H7 (cell line): ENCODE measurements around the gene RGCC. TPM values are rescaled to one million over a fixed set of nuclear protein-coding genes. Genes with fewer than 3 reads are reported as not detected.
"Not testable (repeated sequence)": the region's sequence is repeated elsewhere in the genome, so short reads cannot be mapped to it uniquely, and the experiment has no call there.

Source experiments
- DNase-seq: peaks from one replicate; pipeline ENCODE4 v3.0.0; 2012
- H3K27me3 ChIP-seq: 2 replicates; pipeline ENCODE4 v1.6.0; 2011; ENCODE audit warnings: mild to moderate bottlenecking, low read length; ENCODE audit not compliant: control insufficient read depth, insufficient read depth
- H3K36me3 ChIP-seq: replicated peaks from 2 replicates; pipeline ENCODE4 v1.5.1; 2011; ENCODE audit warnings: low read length; ENCODE audit not compliant: control insufficient read depth, insufficient read depth
- H3K4me3 ChIP-seq: 2 replicates; pipeline ENCODE4 v1.5.1; 2011; ENCODE audit warnings: low read depth, mild to moderate bottlenecking, control low read depth, low read length, moderate library complexity; ENCODE audit not compliant: insufficient read depth
- total RNA-seq: library from RNA; depleted of rRNA; stranded (reverse); fragments of >200 nt; shearing (Covaris generic); gene quantifications from 2 replicates; pipeline ENCODE4 v1.2.3, GENCODE V29; 2014

Gene RGCC
- total RNA-seq, 1 experiment from 2014 or later: 1.0 TPM

DNA sequence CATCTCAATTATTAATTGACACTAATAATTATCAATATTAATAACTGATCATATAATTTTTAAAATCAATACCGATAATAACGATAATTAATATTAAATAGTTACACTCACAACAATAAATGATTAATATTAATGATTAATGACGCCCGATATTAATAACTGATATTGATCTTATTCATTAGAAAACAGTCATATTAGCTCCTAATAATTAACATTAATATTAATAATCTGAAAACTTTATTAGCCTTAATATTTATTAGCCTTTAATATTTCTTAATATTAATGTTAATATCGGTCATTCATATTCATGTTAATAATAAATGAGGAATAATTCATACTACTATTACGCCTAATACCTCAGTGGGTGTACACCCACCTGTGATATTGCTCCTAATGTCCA is 32.7 kb upstream of the RGCC start:
- DNase-seq, H3K4me3 ChIP-seq, H3K36me3 ChIP-seq: not testable (repeated sequence)
- H3K27me3 ChIP-seq: peaks cover 12% of the 10 kb centered on the region; the same call in 1 of the 2 replicates

DNA sequence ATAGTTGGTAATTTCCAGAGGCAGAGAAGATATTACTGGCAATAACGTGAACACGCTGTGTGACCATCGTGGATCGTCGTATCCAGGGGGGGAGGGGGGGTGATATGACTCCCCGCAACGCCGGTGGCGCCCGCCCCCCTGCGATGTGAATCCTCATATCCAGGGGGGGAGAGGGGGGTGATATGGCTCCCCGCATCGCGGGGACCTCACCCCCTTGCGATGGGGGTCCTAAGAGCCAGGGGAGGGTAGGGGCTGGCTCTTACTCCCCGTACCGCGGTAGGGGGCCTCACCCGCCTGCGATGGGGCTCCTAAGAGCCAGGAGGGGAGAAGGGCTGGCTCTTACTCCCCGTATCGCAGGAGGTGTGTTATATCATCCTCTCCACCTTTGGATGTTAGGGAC is 31.3 kb upstream of the RGCC start:
- peak; percentile 22 for DNase-seq
- peaks cover 12% of the 10 kb centered on the region; the same call in 1 of the 2 replicates for H3K27me3 ChIP-seq
- no peaks in the 10 kb centered on the region for H3K36me3 ChIP-seq
- H3K4me3 ChIP-seq: no peak overlapping the region

DNA sequence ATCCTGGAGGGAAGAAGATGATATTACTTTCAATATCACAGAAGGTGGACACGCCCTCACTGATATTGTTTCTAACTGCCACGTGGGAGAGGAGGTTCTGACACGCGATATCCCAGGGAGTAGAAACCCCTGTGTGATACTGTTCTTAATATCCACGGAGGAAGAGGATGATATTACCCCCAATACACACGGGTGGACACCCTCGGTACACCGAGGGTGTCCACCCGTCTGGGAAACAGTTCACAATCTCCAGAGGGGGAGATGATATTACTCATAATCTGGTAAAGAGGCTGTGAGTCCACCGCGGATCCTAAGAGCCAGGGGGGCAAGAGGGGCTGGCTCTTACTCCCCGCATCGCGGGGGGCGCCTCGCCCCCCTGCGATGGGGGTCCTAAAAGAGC is 29.7 kb upstream of the RGCC start:
- Histone ChIP-seq H3K4me3 (no peak overlapping the region; the same call in 1 of the 2 replicates), H3K27me3 (peaks cover 12% of the 10 kb centered on the region; the same call in 1 of the 2 replicates), H3K36me3 (no peaks in the 10 kb centered on the region)
- DNase-seq: peak; percentile 22

DNA sequence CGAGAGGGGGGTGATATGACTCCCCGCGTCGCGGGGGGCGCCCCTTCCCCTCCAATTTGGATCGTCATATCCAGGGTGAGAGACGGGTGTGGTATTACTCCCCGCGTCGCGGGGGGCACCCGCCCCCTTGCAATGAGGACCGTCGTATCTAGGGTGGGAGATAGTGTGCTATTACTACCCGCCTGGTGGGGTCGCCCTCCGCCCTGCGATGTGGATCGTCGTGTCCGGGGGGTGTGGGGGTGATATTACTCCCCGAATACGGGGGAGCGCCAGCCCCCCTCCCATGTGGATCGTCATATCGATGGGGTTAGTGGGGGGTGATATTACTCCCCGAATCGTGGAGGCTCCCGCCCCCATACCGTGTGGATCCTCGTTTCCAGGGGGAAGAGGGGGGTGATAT is 29.2 kb upstream of the RGCC start:
- peak; percentile 78 for DNase-seq

DNA sequence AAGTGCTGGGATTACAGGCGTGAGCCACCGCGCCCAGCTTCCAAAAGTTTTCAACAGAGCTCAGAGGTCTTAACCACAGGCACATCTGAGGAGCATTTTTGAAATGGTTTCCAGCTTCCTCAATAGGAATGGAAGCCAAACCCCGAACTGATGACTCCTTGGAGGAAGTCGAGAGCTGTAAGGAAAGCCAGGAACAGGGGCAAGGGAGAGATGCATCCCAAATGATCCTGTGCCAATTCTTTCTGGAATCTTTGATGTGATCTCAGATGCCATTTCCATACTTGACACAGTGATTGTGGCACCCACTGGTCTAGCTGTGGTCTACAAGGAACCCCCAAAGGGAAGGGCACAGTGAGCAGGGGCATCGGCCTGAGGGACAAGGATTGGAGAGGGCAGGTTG is 23.3 kb upstream of the RGCC start:
- not testable (repeated sequence) for H3K27me3 ChIP-seq, DNase-seq, H3K4me3 ChIP-seq, H3K36me3 ChIP-seq

More for the DNA sequence above, 29.2 kb upstream of the RGCC start:
- Histone ChIP-seq H3K4me3 (peak overlapping the region; percentile 21), H3K36me3 (no peaks in the 10 kb centered on the region), H3K27me3 (peaks cover 12% of the 10 kb centered on the region; the same call in 1 of the 2 replicates)

DNA sequence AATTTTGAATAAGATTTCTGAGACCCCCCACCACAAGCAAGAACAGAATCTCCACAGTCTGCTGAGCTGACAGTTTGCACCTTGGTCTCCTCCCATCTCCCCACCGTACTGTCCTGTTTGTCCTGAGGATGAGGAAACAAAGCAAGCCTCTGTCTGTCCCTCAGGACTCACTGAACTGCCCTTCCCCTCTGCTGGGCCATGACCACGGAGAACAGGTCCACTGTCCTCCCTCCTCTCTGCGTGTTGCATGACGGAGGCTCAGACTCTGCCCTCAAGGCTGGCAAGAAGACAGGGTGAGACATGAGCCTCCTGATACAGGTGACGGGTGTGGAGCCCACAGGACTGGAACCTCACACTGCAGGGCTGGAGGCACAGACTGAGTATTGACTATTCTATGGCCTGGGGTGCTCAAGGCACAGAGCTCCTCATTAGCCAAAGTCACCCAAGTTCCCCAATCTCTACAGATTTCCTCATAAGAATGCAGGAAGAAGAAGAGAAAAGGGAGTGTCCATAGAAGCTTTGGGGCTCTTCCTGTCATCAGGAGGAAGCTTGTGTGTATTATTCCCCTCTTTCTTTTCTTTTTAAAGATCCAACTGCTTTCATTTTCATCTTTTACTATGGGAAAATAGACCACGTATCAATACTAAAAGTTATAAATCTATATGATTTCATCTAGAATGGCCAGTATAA is 22.4 kb upstream of the RGCC start:
- Histone ChIP-seq H3K27me3 (no peaks in the 10 kb centered on the region), H3K36me3 (no peaks in the 10 kb centered on the region), H3K4me3 (no peak overlapping the region)
- no peak for DNase-seq

DNA sequence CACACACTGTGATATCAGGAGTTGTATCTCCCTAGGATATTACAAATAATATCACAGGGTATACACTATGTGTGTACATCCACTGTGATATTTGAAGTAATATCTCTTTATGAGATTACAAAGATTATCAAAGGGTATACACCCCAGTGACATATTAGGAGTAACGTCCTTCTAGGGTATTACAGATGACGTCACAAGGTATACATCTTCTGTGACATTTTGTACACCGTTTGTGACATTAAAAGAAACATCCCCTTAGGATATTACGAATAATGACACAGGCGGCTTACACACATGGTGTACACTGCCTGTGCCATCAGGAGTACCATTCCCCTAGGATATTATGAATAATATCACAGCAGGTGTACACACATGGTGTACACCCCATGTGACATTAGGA is 13.4 kb upstream of the RGCC start:
- H3K4me3 ChIP-seq: no peak overlapping the region

DNA sequence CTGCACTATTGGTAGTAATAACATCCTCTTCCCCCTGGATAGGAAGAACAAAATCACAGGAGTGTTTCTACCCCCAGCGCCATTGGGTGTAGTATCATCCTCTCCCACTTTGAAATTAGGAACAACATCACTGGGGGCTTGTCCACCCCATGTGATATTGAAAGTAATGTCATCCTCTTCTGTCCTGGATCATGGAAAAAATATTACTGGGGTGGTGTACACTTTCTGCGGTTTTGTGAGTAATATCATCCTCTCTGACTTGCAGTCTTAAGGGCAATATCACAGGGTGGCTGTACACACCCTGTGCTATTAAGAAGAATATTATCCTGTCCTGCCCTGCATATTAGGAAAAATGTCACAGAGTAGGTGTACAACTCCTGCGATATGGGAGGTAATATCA is 4.9 kb upstream of the RGCC start:
- Histone ChIP-seq H3K27me3 (peaks cover 42% of the 10 kb centered on the region), H3K36me3 (no peaks in the 10 kb centered on the region), H3K4me3 (no peak overlapping the region)
- no peak for DNase-seq

More for the DNA sequence above, 13.4 kb upstream of the RGCC start:
- Histone ChIP-seq H3K27me3 (no peaks in the 10 kb centered on the region), H3K36me3 (no peaks in the 10 kb centered on the region)
- DNase-seq: no peak

DNA sequence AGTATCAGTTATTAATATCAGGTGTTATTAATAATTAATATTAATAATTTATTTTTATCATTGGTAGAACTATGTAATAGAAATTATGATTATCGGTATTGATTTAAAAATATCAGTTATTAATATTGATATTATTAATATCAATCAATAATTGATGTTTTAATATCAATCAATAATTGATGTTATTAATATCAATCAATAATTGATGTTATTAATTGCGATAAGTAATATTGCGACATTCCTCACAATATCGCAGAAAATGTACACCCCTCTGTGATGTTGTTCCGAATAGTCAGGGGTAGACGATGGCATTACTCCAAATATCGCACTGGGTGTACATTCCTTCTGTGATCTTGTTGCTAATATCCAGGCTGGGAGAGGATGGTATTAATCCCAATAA is 3.7 kb upstream of the RGCC start:
- DNase-seq: no peak
- H3K27me3 ChIP-seq: peaks cover 54% of the 10 kb centered on the region
- no peak overlapping the region for H3K4me3 ChIP-seq
- no peaks in the 10 kb centered on the region for H3K36me3 ChIP-seq

DNA sequence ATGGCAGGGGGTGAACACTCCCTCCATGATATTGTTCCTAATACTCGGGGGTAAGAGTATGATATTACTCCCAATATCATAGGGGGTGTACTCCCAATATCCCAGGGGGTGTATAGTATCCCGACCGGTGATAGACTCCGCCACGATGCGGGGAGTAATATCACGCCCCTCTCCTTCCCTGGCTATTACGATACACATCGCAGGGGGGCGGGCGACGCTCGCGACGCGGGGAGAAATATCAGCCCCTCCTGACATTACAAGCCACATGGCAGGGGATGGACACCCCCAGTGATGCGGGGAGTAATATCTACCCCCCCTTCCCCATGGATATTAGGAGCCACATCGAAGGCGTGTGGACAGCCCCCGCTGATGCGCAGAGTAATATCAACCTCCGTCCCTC is 3.2 kb upstream of the RGCC start:
- Histone ChIP-seq H3K36me3 (no peaks in the 10 kb centered on the region), H3K27me3 (peaks cover 59% of the 10 kb centered on the region), H3K4me3 (no peak overlapping the region)
- peak; percentile 11 for DNase-seq

DNA sequence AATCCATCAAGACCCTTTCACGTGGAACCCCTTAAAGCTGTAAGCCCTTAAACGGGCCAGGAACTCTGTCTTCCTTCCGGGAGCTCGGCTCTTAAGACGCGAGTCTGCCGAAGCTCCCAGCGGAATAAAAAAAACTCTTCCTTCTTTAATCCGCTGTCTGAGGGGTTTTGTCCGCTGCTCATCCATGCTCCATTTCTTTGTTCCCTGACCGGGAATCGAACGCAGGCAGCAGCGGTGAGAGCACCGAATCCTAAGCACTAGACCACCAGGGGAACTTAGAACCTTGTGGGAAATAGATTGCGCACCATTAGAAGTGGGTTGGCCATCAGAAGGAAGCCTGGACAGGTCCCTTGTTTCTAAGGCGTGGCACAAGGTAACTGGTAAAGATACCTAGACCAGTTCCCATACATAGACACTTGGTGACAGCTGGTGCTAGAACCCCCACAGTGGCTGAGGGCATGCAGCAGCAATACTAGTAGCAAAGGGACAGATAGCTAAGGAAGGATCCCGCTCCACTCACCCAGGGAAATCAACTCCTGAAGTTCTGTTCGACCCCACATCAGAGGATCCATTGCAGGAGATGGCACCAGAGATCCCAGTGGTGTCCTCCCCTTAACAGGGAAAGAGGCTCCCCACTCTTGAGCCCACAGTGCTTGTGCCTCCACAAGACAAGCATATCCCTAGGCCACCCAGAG is 1.5 kb upstream of the RGCC start:
- peaks cover 66% of the 10 kb centered on the region for H3K27me3 ChIP-seq
- H3K36me3 ChIP-seq: no peaks in the 10 kb centered on the region
- DNase-seq: peak; percentile 20
- no peak overlapping the region; the same call in 1 of the 2 replicates for H3K4me3 ChIP-seq

DNA sequence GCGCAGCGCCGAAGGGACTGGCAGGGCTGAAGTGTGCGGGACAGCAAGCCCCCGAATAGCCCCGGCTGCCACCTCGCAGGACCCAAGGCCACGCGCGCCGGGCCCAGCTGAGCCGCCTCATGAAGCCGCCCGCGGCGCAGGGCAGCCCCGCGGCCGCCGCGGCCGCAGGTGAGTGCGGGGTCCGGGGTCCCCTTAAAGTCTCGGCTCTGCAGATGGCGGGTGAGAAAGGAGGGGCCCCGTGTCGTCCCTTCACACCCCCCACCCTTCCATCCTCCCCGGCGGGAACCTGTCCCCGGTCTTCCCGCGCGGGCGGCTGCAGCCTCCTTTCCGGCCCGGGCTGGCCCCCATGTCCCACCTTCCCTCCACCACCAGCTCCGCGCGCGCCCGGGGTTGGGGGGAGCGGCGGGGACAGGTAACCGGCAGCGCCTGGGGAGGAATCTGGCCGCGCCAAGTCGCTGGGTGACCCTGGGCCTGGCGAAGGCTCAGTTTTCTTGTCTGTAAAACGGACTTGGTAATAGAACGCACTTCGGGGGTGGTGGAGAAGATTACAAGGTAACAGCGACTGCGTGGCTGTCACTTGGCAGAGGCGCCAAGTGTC is 338 bp downstream of the RGCC start:
- Histone ChIP-seq H3K4me3 (peak overlapping the region; percentile 47), H3K27me3 (peaks cover 64% of the 10 kb centered on the region)

DNA sequence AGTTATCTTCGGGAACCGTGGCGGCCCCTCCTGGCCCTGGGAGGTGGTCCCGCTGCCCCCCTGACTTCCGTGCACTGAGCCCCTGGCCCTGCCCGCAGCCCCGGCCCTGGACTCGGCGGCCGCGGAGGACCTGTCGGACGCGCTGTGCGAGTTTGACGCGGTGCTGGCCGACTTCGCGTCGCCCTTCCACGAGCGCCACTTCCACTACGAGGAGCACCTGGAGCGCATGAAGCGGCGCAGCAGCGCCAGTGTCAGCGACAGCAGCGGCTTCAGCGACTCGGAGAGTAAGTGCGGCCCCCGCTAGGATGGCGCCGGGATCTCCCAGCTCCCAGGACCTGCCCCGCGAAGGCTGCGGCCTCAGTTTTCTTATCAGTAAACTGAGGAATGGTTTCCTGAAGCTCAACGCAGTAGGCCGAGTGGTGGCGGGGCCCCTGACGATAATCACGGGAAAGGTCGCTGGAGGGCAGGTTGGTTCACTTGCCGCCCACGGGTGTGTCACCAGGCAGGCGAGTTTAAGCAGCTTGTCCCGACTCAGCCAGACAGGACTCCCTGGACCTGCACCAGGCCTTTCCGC is 924 bp downstream of the RGCC start:
- Histone ChIP-seq H3K36me3 (no peaks in the 10 kb centered on the region), H3K4me3 (peak overlapping the region; percentile 47), H3K27me3 (peaks cover 64% of the 10 kb centered on the region)
- peak; percentile 74 for DNase-seq

More for the DNA sequence above, 338 bp downstream of the RGCC start:
- H3K36me3 ChIP-seq: no peaks in the 10 kb centered on the region
- peak; percentile 76 for DNase-seq

DNA sequence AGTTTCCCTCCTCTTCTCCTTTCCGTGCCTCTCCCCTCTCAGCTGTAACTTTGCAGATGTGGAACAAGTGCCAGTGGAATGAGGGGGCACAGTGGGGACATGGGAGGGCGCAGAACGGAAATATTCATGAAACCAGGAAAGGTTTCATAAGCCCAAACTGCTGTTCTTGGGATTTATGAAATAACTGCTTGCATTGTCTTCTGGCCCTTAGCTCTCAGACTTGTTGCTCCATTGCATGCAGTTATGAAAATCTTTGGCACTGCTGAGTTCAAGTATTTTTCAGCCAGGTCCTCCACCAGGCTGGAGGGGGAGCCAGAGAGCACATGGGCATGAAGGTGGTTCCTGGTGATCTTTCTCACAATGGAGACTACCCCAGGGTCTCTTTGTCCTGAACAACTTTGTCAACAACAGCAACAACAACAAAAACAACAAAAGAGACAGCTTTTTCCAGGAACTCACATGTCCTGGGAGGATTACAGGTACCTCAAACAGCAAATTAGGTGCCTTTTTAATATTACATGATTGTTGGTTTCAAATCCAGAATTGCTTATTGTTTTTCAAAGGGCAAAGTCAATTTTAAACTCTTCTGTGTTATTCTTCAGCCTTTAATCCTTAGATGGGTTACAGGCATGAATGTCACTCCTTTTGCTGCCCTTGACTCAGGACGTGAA is 1.5 kb downstream of the RGCC start:
- DNase-seq: peak; percentile 82
- H3K27me3 ChIP-seq: peaks cover 59% of the 10 kb centered on the region

More for the DNA sequence above, 1.5 kb downstream of the RGCC start:
- H3K36me3 ChIP-seq: no peaks in the 10 kb centered on the region
- H3K4me3 ChIP-seq: peak overlapping the region; percentile 47; the same call in 1 of the 2 replicates
